GM19023 (cell line): Measurements from ENCODE around the gene ZSCAN10.
"Not testable (repeated sequence)": the region's sequence is repeated elsewhere in the genome, so short reads cannot be mapped to it uniquely, and the experiment has no call there.

Source experiments
- ATAC-seq: cut with Tn5 transposase; IDR thresholded peaks from one replicate; pipeline ENCODE4 v1.9.1; 2021; ENCODE audit warnings: mild to moderate bottlenecking, moderate library complexity; ENCODE audit not compliant: unreplicated experiment

The ZSCAN10 gene

GRCh38 chr16:3098459-3099394, at the start of gene ZSCAN10:
ZSCAN10 (minus strand) TSS chr16:3099294; CDS start chr16:3092937, 6,357 bp downstream.
- no peak for ATAC-seq

DNA sequence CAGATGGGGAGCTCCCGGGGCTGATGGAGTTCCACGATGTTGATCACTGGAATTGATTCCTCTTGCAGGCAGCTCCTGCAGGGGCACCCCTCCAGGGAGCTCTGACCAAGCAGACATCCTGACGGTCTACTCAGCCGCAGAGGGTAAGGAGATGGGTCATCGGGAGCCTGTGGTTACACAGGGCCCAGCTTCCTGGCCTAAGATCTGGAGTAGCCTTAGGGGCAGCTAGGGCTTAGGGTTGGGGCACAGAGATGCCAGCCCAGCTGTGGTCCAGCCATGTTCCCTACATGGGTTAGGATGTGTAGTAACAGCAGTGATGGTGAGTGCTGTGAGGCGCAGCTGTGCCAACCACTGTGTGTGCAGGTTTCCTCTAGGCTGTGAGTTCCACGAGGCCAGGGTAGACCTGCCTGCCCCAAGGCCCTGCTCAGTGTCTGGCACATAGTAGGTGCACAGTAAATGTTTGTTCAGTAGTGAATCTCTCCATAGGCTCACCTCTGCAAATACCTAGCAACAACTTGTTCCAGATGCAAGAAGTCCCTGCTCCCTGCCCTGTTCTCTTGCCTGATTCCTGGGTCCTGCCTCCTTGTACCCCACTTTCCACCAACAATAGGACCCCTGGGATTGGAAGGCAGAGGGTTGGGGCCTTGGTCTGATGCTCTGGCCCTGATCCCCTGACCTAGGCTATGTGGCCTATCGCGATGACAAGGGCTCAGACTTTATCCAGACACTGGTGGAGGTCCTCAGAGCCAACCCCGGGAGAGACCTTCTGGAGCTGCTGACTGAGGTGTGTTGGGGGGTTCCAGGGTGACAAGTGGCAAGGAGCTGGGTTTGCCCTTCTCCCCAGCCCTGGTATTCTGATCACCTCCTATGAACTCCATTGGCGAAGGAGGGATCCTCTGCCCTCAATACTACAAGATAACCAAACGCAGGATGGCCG, 49.4 kb upstream of the ZSCAN10 start:
- ATAC-seq, result no peak

DNA sequence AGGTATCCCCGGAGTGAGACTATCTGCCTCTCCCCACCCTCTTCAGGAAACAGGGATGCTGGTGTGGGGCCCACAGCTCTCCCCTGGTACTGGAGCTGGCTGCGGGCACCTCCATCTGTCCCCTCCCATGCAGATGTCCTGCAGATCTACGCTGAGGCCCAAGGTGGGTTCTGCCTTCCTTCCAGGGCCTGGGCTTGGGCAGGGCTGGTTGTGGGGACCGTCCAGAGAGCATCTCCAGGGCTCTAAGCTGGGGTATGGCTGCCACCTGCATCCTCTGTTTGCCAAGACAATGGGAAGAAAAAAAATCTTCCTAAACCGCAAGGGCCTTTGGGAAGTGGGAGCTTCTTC, 48.6 kb upstream of the ZSCAN10 start:
- ATAC-seq, result no peak

DNA sequence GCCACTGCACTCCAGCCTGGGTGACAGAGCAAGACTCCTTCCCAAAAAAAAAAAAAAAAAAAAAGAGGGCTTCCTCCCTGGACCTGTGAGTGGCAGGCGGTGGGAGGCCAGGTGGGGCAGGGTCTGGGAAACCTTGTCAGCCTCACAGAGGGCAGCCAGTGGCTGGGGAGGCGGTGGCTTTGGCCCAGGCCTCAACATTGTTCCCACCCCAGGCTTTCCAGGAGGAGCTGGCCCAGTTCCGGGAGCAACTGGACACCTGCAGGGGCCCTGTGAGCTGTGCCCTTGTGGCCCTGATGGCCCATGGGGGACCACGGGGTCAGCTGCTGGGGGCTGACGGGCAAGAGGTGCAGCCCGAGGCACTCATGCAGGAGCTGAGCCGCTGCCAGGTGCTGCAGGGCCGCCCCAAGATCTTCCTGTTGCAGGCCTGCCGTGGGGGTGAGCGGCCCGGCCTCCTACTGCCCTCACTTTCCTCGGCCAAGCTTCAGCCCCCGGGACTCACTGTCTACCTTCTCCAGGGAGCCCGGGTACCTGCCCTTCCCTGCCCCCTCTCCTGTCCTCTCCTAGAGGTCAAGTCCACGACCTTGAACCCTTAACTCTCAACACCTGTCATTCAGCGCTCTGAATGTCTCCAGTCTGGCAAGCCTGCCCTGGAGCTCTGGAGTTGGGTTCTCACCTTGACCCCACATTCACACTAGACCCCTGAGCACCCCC, 48.1 kb upstream of the ZSCAN10 start:
- ATAC-seq, result no peak

DNA sequence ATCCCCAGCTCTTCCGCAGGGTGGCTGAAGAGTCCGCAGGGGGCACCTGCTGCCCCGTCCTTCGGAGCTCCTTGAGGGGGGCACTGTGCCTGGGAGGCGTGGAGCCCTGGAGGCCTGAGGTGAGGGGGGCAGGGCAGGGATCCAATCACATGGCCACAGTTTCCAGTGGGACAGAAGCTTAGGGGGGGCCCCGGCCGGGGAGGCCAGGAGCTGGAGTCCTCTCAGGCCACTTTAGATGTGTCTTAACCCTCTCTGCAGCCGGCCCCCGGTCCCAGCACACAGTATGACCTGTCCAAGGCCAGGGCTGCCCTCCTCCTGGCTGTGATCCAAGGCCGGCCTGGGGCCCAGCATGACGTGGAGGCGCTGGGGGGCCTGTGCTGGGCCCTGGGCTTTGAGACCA, 46.6 kb upstream of the ZSCAN10 start:
- ATAC-seq, result no peak

- ATAC-seq, result no peak
Measured at GRCh38 chr16:3145151-3145550, 46.1 kb upstream of the ZSCAN10 start.

DNA sequence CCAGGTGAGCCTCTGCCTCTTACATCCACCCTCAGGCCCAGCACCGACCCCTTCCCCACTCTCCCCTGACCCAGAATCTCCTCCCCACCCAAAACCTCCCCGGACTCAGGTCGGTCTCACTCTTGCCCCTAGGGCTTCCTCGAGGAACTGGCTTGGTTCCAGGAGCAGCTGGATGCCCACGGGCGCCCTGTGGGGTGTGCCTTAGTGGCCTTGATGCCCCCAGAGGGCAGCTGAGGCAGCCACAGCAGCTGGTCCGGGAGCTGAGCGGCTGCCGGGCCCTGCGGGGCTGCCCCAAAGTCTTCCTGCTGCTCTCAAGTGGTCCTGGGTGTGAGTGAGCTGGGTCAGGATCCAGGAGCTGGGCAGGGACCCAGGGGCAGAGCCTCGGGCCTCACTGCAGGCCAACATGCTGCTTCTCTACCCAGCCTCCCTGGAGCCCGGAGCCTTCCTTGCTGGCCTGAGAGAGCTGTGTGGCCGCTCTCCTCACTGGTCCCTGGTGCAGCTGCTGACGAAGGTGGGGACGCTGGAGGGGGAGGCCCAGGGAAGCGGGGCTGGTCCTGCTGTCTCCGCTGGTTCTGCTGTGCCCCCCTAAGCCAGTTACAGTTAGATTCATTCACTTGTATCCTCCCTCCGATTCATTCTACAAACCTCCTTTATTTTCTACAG, 45.4 kb upstream of the ZSCAN10 start:
- no peak for ATAC-seq

DNA sequence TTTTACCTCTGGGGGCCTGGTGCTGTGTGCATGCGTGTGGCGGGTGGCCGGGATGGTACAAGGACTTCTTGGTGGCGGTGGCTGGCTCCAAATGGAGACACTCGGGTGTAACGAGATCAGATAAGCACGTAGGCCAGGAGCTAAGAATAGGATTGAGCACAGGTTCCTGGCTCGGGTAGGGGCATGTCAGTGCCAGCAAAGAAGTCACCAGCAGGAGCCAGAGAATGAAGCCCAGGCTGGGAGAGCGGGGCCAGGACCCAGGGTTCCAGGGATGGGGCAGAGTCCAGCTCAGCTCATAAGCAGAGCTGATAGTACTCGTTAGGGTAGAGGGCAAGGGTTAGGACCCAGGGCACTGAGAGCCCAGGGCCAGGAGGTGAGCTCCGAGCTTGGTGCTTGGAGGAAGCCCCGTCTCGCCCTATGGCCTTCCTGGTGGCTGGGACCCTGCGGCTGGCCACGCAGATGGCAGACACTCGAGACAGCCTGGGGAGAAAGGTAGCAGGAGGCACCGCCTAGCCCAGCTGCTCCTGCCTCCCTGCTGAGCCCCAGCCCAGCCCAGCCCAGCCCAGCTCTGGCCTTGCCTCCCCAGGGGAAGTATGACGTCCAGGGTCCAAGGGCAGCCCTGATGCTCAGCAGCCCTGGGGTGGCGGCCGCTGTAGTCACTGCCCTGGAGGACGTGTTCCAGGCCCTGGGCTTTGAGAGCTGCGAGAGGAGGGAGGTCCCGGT, 44.7 kb upstream of the ZSCAN10 start:
- ATAC-seq, result no peak

DNA sequence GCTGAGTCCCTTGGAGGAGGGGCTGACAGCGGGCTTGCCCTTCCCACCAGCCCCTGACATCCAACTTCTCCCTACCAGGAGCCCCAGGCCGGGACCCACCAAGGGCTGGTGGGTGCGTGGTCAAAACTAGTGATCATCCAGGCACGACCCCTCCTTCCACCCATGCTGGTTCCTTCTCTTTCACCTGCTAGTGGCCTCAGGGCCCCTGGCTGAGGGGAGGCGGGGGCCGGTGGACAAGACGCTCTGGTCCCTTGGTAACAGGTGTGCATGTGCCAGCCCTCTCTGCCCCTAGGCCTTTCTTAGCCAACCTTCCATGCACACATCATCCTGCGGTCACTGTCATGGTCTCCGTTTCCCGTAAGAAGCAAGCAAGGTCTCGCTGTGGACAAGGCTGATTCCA, 44.1 kb upstream of the ZSCAN10 start:
- ATAC-seq, result no peak

DNA sequence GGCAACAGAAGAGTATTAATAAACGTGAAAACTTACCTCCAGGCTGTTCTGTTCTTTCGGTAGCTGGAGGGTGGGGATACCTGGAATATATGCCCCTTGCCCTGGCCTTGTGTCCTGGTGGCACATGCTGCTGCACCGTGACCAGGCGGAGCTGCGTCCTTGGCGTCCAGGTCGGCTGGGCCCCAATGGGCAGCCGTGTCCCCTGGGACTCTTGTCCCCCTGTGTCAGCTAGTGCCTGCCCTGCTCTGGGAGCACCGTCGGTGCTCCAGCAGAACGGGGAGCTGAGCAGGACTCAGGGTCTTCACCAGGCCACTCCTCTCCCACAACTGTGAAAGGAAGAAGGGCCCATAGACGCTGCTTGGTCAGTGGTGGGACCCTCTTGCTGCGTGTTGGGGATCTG, 43.7 kb upstream of the ZSCAN10 start:
- no peak for ATAC-seq

DNA sequence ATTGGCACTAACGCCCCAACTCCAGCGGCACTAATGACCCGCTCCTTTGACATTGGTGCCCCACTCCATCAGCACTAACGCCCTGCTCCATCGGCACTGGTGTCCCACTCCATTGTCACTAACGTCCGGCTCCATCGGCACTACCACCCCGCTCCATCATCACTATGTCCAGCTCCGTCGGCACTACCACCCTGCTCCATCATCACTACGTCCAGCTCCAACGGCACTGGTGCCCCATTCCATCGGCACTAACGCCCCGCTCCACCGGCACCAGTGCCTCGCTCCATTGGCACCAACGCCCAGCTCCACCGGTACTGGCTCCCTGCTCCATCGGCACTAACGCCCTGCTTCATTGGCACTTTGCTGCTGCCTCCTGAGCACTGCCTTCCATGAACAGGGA, 43.2 kb upstream of the ZSCAN10 start:
- no peak for ATAC-seq

DNA sequence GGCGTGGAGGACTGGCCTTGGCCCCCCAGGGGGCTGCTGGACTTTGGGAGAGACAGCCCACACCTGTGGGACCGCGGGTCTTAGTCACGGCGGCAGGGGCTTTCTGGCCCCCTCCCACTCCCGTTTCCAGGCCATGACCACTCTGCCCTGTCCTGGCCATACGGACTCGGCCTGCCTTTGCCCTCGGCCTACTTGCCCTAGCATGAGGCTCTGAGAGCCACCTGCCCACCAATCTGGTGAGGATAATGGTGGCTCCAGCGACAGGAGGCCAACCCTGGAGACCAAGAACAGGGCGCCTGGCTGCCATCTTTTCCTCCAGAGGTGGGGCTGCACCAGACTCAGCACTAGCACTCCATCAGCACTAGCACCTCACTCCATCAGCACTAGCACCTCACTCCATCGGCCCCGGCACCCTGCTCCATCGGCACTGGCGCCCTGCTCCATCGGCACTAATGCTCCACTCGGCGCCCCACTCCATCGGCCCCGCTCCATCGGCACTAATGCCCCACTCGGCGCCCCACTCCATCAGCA, 42.8 kb upstream of the ZSCAN10 start:
- no peak for ATAC-seq

DNA sequence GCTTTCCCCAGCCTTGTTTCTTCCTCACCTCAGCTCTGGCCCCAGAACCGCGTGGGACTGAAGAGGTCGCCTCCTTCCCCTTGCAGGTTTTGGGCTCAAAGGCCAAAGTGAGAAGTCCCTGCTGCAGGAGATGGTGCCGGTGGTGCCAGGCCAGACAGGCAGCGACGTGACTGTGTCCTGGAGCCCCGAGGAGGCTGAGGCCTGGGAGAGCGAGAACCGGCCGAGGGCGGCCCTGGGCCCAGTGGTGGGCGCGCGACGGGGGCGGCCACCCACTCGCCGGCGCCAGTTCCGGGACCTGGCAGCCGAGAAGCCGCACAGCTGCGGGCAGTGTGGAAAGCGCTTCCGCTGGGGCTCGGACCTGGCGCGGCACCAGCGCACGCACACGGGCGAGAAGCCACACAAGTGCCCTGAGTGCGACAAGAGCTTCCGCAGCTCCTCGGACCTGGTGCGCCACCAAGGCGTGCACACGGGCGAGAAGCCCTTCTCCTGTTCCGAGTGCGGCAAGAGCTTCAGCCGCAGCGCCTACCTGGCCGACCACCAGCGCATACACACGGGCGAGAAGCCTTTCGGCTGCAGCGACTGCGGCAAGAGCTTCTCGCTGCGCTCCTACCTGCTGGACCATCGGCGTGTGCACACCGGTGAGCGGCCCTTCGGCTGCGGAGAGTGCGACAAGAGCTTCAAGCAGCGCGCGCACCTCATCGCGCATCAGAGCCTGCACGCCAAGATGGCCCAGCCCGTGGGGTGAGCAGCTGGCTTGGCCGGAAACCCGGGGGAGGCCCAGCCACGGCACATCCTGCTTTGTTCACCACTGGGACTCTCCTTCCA, 41.7 kb upstream of the ZSCAN10 start:
- no peak for ATAC-seq

DNA sequence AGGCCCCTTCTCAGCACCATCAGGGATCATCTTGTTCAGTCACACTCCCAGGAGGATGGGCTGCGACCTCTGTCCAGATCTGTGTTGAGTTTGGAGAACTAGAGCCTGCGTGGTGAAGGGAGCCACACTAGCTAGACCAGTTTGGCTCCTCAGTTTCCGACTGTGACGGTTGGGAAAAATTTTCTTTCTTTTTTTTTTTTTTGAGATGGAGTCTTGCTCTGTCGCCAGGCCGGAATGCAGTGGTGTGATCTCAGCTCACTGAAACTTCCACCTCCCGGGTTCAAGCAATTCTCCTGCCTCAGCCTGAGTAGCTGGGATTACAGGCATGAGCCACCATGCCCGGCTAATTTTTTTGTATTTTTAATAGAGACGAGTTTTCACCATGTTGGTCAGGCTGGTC, 40.5 kb upstream of the ZSCAN10 start:
- not testable (repeated sequence) for ATAC-seq

- no peak for ATAC-seq
Measured at GRCh38 chr16:3138823-3139426, 39.8 kb upstream of the ZSCAN10 start.

GRCh38 chr16:3138342-3138741, 39.2 kb upstream of the ZSCAN10 start:
- ATAC-seq, result no peak

DNA sequence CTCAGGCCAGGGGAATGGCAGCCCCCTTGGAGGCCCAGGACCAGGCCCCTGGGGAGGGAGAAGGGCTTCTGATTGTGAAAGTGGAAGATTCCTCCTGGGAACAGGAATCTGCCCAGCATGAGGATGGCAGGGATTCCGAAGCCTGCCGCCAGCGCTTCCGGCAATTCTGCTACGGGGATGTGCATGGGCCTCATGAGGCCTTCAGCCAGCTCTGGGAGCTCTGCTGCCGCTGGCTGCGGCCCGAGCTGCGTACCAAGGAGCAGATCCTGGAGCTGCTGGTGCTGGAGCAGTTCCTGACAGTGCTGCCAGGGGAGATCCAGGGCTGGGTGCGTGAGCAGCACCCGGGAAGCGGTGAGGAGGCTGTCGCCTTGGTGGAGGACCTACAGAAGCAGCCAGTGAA, 38.2 kb upstream of the ZSCAN10 start:
- ATAC-seq, result no peak

DNA sequence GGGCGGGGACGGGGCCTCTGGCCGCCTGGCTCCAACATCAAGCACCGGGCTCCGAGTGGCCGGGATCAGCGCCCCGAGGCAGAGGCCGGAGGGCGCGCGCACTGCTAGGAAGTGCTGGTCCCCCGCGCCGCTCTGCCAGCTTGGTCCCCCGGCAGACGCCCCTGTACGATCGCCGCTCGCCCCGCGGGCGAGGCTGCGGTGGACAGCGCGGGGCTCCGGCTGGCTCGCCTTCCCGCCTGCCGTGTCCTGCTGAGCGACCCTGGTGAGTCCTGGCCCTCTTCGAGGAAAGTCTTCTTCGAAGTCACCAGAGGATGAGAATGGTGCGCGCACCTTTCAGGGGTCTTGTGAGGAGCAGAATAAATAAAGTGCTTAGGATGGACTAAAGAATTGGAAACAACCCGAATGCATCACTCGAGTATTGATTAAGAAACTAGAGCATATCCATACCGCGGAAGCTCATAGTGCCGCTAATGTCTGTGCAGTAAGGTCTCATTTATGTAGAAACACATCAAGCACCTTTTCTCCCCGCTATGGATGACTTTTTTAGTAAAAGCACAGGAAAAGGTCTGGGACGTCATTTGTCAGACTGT, 36.1 kb upstream of the ZSCAN10 start:
- ATAC-seq, result no peak
